Muscle of leg (tissue), 11 donors: ENCODE measurements around the gene XNDC1N. TPM values are rescaled to one million over a fixed set of nuclear protein-coding genes. Genes with fewer than 3 reads are reported as not detected.
"Not testable (repeated sequence)": the region's sequence is repeated elsewhere in the genome, so short reads cannot be mapped to it uniquely, and the experiment has no call there.

Experiments
- DNase-seq: peaks from one replicate; pipeline ENCODE4 v3.0.0; 2013
- H3K27ac ChIP-seq: one replicate; pipeline ENCODE4 v1.5.1; 2013; ENCODE audit warnings: mild to moderate bottlenecking, low read length, control low read depth
- H3K27me3 ChIP-seq: one replicate; pipeline ENCODE4 v1.6.1; 2013; ENCODE audit warnings: low read length; ENCODE audit not compliant: control insufficient read depth, insufficient read depth
- H3K36me3 ChIP-seq: one replicate; pipeline ENCODE4 v1.6.1; 2013; ENCODE audit warnings: low read length; ENCODE audit not compliant: control insufficient read depth, insufficient read depth
- H3K4me1 ChIP-seq: one replicate; pipeline ENCODE4 v1.6.1; 2013; ENCODE audit warnings: low read length; ENCODE audit not compliant: control insufficient read depth, insufficient read depth
- H3K4me3 ChIP-seq: one replicate; pipeline ENCODE4 v1.5.1; 2013; ENCODE audit warnings: low read length, control low read depth
- H3K9me3 ChIP-seq: replicated peaks from 2 replicates; pipeline ENCODE4 v1.6.1; 2013; ENCODE audit warnings: low read depth, low read length; ENCODE audit not compliant: control insufficient read depth
- WGBS: methylation state at CpG from one replicate; pipeline ENCODE4 v1.1.5; 2013; ENCODE audit warnings: missing lambda C conversion rate; ENCODE audit not compliant: insufficient coverage; 5-methylcytosine and 5-hydroxymethylcytosine counted together
- polyA plus RNA-seq, 8 donors: library from polyadenylated mRNA; unstranded; fragments of 120-200 nt; gene quantifications; one replicate each; pipeline versions ENCODE4 v1.2.1 to v1.2.3, GENCODE V29; 2013; ENCODE audit warnings: inconsistent platforms in 1 of 8, low replicate concordance in 1 of 8; ENCODE audit not compliant: insufficient read length in 8 of 8, insufficient read depth in 1 of 8
- total RNA-seq: library from RNA; stranded (reverse); fragments of 120-200 nt; gene quantifications from one replicate; pipeline ENCODE4 v1.2.4, GENCODE V29; 2013

The XNDC1N gene
- total and polyA plus RNA-seq, 9 donors = 1.9 to 5.3 (median 2.9) TPM

DNA sequence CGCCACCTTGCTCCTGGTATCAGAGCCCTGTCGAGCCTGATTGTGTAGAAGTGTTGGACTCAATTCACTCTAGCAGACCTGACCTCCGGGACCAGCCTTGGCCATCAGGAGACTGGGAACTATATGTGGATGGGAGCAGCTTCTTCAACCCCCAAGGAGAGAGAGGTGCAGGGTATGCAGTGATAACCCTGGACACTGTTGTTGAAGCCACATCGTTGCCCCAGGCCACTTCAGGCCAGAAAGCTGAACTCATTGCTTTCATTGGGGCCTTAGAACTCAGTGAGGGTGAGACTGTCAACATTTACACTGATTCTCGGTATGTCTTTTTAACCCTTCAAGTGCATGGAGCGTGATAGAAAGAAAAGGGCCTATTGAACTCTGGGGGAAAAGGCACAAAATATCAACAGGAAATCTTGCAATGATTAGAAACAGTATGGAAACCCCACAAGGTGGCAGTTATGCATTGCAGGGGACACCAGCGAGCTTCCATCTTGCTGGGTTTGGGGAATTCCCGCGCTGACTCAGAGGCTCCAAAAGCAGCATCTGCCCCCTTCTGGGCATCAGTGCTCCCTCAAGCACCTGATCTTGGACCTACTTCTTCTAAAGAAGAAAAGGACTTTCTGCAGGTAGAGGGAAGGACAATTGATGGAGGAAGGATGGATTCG, 16.9 kb downstream of the XNDC1N start:
- H3K27me3 ChIP-seq, H3K27ac ChIP-seq, DNase-seq, H3K4me3 ChIP-seq, H3K4me1 ChIP-seq, H3K9me3 ChIP-seq: not testable (repeated sequence)
- 96% methylated on average over 4 of the region's 10 CpGs for WGBS
- H3K36me3 ChIP-seq = peaks cover 12% of the 10 kb centered on the region

DNA sequence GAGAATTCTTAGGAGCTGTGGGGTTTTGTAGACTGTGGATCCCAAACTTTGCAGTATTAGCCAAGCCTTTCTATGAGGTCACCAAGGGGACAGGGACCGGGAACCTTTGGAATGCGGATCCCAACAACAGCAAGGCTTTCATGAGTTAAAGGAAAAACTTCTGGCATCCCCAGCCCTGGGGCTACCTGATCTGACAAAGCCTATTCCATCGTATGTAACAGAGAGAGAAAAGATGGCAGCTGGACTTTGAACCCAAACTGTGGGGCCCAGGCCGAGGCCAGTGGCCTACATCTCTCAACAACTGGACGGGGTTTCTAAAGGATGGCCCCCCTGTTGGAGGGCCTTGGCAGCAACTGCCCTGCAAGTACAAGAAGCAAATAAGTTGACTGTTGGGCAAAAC, 17.6 kb downstream of the XNDC1N start:
- not testable (repeated sequence) for H3K4me3 ChIP-seq, H3K9me3 ChIP-seq, DNase-seq, H3K27ac ChIP-seq, H3K27me3 ChIP-seq, H3K36me3 ChIP-seq, H3K4me1 ChIP-seq
- 91% methylated on average over 5 of the region's 5 CpGs for WGBS

DNA sequence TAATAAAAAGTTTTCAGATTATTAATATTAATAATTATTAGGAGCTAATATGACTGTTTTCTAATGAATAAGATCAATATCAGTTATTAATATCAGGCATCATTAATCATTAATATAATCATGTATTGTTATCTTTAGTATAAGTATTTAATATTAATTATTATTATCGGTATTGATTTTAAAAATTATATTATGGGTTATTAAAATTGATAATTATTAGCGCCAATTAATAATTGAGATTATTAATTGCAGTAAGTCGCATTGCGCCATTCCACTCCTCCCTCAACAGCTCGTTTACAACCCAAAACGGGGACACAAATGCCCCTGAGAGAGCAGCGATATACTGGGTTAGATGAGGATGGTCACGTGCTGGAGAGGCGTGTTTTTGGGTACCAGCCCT, 20.2 kb downstream of the XNDC1N start:
- DNase-seq = no peak
- Histone ChIP-seq H3K4me3 (no peak overlapping the region), H3K36me3 (peaks cover 8% of the 10 kb centered on the region), H3K27me3 (no peaks in the 10 kb centered on the region), H3K27ac (no peak overlapping the region), H3K4me1 (no peaks in the 10 kb centered on the region), H3K9me3 (peaks cover 2% of the 10 kb centered on the region)
- WGBS = 100% methylated on average over 2 of the region's 9 CpGs

DNA sequence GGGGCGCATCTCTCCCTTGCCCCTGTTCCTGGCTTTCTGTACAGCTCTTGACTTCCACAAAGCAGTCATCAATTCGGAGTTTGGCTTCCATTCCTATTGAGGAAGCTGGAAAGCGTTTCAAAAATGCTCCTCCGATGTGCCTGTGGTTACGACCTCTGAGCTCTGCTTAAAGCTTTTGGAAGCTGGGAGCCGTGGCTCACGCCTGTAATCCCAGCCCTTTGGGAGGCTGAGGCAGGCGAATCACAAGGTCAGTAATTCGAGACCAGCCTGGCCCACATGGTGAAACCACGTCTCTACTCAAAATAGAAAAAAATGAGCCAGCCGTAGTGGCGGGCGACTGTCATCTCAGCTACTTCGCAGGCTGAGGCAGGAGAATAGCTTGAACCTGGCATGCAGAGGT, 27.3 kb downstream of the XNDC1N start:
- H3K27ac ChIP-seq, H3K36me3 ChIP-seq, H3K4me3 ChIP-seq, H3K27me3 ChIP-seq, H3K9me3 ChIP-seq, H3K4me1 ChIP-seq: not testable (repeated sequence)
- WGBS = 30% methylated on average over 13 of the region's 14 CpGs
- peak; percentile 13 for DNase-seq

DNA sequence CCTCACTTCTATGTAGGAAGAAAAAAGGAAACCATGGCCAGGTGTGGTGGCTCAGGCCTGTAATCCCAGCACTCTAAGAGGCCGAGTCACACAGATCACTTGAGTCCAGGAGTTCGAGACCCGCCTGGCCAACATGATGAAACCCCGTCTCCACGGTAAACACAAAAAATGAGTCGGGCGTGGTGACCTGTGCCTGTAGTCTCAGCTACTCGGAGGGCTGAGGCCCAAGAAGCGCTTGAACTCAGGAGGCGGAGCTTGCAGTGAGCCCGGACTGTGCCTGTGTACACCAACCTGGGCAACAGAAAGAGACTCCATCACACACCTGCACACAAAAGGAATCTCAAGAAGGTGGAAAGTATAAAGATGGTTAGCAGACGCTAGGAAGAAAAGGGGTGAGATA, 32.4 kb downstream of the XNDC1N start:
- no peaks in the 10 kb centered on the region for H3K36me3 ChIP-seq
- DNase-seq = no peak
- no peaks in the 10 kb centered on the region for H3K4me1 ChIP-seq
- H3K4me3 ChIP-seq = no peak overlapping the region
- no peak overlapping the region for H3K27ac ChIP-seq
- peaks cover 3% of the 10 kb centered on the region for H3K9me3 ChIP-seq
- no peaks in the 10 kb centered on the region for H3K27me3 ChIP-seq
- 91% methylated on average over 5 of the region's 12 CpGs for WGBS

DNA sequence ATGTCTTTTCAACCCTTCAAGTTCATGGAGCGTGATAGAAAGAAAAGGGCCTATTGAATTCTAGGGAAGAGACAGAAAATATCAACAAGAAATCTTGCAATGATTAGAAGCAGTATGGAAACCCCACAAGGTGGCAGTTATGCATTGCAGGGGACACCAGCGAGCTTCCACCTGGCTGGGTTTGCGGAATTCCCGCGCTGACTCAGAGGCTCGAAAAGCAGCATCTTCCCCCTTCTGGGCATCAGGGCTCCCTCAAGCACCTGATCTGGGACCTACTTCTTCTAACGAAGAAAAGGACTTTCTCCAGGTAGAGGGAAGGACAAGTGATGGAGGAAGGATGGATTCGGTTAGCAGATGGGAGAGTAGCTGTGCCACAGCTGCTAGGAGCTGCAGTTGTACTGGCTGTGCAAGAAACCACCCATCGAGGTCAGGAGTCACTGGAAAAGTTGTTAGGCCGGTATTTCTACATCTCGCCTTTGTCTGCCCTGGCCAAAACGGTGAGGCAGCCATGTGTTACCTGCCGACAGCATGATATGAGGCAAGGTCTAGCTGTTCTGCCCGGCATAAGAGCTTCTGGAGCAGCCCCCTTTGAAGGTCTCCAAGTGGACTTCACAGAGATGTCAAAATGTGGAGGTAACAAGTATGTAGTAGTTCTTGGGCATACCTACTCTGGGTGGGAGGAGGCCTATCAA, 39.1 kb downstream of the XNDC1N start:
- not testable (repeated sequence) for H3K27ac ChIP-seq, DNase-seq, H3K4me1 ChIP-seq, H3K4me3 ChIP-seq, H3K36me3 ChIP-seq, H3K9me3 ChIP-seq, H3K27me3 ChIP-seq
- WGBS = 90% methylated on average over 6 of the region's 14 CpGs

DNA sequence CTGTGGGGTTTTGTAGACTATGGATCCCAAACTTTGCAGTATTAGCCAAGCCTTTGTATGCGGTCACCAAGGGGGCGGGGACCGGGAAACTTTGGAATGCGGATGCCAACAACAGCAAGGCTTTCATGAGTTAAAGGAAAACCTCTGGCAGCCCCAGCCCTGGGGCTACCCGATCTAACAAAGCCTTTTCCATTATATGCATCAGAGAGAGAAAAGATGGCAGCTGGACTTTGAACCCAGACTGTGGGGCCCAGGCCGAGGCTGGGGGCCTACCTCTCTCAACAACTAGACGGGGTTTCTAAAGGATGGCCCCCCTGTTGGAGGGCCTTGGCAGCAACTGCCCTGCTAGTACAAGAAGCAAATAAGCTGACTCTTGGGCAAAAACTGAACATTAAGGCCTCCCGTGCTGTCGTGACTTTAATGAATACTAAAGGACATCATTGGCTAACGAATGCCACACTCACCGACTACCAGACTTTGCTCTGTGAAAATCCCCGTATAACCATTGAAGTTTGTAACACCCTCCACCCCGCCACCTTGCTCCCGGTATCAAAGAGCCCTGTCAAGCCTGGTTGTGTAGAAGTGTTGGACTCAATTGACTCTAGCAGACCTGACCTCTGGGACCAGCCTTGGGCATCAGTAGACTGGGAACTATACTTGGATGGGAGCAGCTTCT, 39.9 kb downstream of the XNDC1N start:
- not testable (repeated sequence) for H3K4me1 ChIP-seq, H3K9me3 ChIP-seq, H3K4me3 ChIP-seq, H3K27ac ChIP-seq, H3K27me3 ChIP-seq, DNase-seq, H3K36me3 ChIP-seq
- WGBS = 99% methylated on average over 7 of the region's 14 CpGs

DNA sequence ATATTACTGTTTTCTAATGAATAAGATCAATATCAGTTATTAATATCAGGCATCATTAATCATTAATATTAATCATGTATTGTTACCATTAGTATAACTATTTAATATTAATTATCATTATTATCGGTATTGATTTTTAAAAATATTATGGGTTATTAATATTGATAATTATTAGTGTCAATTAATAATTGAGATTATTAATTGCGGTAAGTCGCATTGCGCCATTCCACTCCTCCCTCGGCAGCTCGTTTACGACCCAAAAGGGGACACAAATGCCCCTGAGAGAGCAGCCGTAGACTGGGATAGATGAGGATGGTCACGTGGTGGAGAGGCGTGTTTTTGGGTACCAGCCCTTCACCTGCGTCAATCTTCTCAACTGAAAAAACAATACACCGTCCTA, 42.6 kb downstream of the XNDC1N start:
- H3K27me3 ChIP-seq, H3K4me3 ChIP-seq, H3K36me3 ChIP-seq, H3K27ac ChIP-seq, H3K9me3 ChIP-seq, DNase-seq, H3K4me1 ChIP-seq: not testable (repeated sequence)
- WGBS = no CpG with 5 or more reads among the region's 12 CpGs

Other genes starting within 250 kb of the XNDC1N start
- not detected for gene DEFB108B, start 95.4 kb downstream of the XNDC1N start, total RNA-seq
- not detected for gene DEFB108B, start 95.4 kb downstream of the XNDC1N start, polyA plus RNA-seq
- gene DEFB131B, start 50.1 kb downstream of the XNDC1N start, total RNA-seq = not detected
- gene DEFB131B, start 50.1 kb downstream of the XNDC1N start, polyA plus RNA-seq = not detected
- gene RNF121, start 452 bp upstream of the XNDC1N start, total RNA-seq = 24.8 TPM
- 10 to 100 TPM; 24.1 to 35.7 (median 32.5) TPM for gene RNF121, start 452 bp upstream of the XNDC1N start, polyA plus RNA-seq
- gene IL18BP, start 70.3 kb upstream of the XNDC1N start, total RNA-seq = 2.5 TPM
- gene IL18BP, start 70.3 kb upstream of the XNDC1N start, polyA plus RNA-seq = 10 to 100 TPM in 1 of 8 donors, 1 to 10 TPM in 7; 4.7 to 11.0 (median 6.8) TPM
- gene NUMA1, start 151.9 kb upstream of the XNDC1N start, total RNA-seq = 118 TPM
- 100 to 1,000 TPM; 144 to 197 (median 173) TPM for gene NUMA1, start 151.9 kb upstream of the XNDC1N start, polyA plus RNA-seq
- 3.4 TPM for gene LRRC51, start 152.3 kb upstream of the XNDC1N start, total RNA-seq
- gene LRRC51, start 152.3 kb upstream of the XNDC1N start, polyA plus RNA-seq = 1 to 10 TPM; 5.8 to 9.5 (median 7.7) TPM
- 53.4 TPM for gene LAMTOR1, start 174.7 kb upstream of the XNDC1N start, total RNA-seq
- gene LAMTOR1, start 174.7 kb upstream of the XNDC1N start, polyA plus RNA-seq = 10 to 100 TPM; 84.6 to 99.1 (median 92.7) TPM
- gene TOMT, start 177.3 kb upstream of the XNDC1N start, total RNA-seq = not detected
- gene TOMT, start 177.3 kb upstream of the XNDC1N start, polyA plus RNA-seq = not detected
- gene ANAPC15, start 184.1 kb upstream of the XNDC1N start, total RNA-seq = 29.8 TPM
- gene ANAPC15, start 184.1 kb upstream of the XNDC1N start, polyA plus RNA-seq = 10 to 100 TPM; 30.7 to 38.7 (median 35.5) TPM
- not detected for gene FOLR3, start 207.1 kb upstream of the XNDC1N start, total RNA-seq
- under 1 TPM in 1 of 8 donors, not detected in 7; 0.18 TPM for gene FOLR3, start 207.1 kb upstream of the XNDC1N start, polyA plus RNA-seq